AG04449 (cell line): Measurements from ENCODE around the gene TYW1B.
"Not testable (repeated sequence)": the region's sequence is repeated elsewhere in the genome, so short reads cannot be mapped to it uniquely, and the experiment has no call there.

Source experiments
- CTCF ChIA-PET: fragments of 350-600 bp; formaldehyde crosslinking; extraction: SDS; loops from one replicate; lab custom pipeline; 2021; ENCODE audit warnings: antibody characterized with exemption; lab: Yijun Ruan, JAX
- POLR2A ChIA-PET: fragments of 400-600, 350-600 bp; formaldehyde crosslinking; extraction: SDS; loops from one replicate; lab custom pipeline; 2020; ENCODE audit warnings: antibody characterized with exemption, inconsistent platforms; lab: Yijun Ruan, JAX
- DNase-seq: peaks from one replicate; pipeline ENCODE4 v3.0.0-alpha.2; 2010; ENCODE audit warnings: low read depth, low spot score
- H3K4me3 ChIP-seq: 2 replicates; pipeline ENCODE4 v1.5.1; 2011; ENCODE audit warnings: low read depth, mild to moderate bottlenecking, control low read depth, low read length
- TF ChIP-seq, protein P1 (sequence below): IDR thresholded peaks from one replicate; pipeline ENCODE4 v1.5.1; 2011; ENCODE audit warnings: mild to moderate bottlenecking, moderate library complexity, low read length, control low read depth, inconsistent platforms; ENCODE audit not compliant: insufficient read depth; ENCODE audit errors: missing control alignments

The TYW1B gene

DNA sequence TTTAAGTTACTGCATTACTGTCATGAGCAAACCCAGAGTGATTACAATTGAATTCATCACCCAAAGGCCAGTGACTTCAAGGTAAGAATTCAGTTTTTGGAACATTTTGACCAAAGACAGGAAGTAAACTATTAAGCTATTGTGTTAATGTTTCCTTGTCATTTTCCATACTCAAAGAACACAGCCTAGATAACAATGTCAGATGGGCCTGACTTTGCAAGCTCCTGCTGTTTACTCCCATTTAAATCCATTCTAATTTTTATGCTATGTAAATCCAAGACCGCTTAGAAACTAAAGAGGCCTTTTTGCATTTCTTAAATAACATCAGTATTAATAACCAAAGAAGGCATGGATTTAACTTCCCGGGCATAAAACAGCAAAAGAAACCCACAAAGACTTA is 136.6 kb downstream of the TYW1B start:
- H3K4me3 ChIP-seq, POLR2A ChIA-PET, DNase-seq, CTCF ChIA-PET: not testable (repeated sequence)

DNA sequence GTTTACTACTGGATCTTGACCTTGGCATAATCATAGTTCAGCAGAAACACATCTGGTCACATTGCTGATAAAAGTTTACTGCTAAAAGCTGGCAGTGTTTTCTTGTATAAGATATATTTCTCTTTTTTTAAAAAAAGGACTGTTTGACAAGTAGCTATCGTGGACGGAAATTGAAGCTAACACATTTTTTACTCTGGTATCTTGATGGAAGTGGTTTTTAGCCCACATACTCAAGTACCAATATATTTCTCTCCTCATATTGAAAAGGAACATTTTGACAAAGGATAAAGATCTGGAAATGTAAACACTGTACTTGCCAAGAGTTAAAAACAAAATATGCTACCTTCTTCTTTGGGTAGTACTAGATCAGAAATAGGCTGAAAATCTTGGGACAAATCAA is 137.8 kb downstream of the TYW1B start:
- H3K4me3 ChIP-seq, CTCF ChIA-PET, DNase-seq: not testable (repeated sequence)

DNA sequence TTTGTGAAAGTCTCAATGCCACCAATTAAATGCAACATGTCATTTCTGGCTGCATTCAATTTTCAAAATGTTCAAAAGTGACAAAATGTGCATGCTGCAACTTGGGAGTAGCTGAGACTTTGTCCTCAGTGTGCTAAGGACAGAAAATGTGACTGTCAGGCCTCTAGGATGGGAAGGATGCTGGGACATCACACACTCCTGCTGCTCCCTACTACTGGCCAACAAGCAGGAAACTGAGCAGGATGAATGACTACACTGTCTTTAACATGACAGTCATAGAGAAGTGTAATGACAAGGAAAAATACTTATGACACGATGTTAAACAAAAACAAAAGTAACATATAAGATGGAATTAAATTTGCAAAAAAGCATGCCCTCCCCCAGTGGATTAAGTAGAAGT is 138.7 kb downstream of the TYW1B start:
- H3K4me3 ChIP-seq, POLR2A ChIA-PET, DNase-seq, CTCF ChIA-PET: not testable (repeated sequence)

More for the DNA sequence above, 137.8 kb downstream of the TYW1B start:
- POLR2A ChIA-PET, result not testable (repeated sequence)

DNA sequence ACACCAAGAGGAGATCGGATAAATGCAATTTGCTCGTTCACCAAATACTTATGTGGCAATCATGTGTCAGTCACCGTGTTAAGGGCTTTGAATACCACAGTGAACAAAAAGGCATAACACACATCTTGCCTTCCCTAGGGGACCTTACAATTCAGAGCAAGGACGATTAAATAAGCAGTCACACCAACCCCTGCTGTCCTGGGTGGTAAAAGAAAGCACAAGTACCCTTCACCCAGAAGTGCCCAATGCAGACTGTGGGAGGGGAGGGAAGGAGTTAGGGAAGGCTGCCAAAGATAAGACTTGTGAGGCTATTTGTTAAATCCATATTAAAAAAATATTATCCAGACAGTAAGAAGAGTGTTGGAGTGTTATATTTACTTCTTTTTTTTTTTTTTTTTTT is 146.8 kb downstream of the TYW1B start:
- DNase-seq, POLR2A ChIA-PET, CTCF ChIA-PET, H3K4me3 ChIP-seq: not testable (repeated sequence)

DNA sequence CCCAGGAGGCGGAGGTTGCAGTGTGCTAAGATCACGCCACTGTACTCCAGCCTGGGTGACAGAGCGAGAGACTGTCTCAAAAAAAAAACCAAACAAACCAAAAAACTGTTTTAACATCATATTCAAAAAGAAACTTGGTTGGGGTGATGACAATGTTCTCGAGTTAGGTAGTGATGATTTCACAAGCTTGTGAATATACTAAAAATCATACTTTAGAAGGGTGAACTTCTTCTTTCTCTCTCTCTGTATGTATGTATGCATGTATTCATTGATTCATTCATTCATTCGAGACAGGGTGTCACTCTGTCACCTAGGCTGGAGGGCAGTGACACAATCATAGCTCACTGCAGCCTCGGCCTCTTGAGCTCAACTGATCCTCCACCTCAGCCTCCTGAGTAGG is 151.1 kb downstream of the TYW1B start:
- CTCF ChIA-PET, DNase-seq, H3K4me3 ChIP-seq, POLR2A ChIA-PET: not testable (repeated sequence)

DNA sequence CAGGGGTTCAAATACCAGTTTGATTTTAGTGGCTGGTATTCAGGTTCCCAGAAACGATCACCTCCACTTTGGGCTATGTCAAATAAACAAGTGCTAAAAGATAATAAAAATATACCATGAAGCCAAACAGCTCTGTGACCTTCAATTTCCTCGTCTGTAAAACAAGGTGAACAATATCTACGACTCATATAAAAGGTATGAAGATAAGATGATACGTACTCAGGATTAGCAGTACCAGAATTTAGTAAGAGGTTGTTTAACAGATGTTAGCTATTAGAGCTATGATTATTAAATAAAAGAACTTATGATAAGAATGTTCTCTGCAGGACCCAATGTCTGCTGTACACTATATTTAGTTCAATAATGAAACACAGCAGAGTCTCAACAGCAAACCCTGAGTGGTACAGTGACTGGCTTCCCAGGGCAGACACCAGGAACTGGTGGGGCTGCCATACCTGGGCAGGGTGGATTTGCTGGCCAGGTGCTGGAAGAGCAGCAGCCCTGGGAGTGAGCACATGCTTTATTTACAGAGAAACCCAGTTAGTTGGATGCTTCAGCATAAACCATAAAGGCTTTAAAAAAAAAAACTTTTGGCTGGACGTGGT is 151.8 kb downstream of the TYW1B start:
- H3K4me3 ChIP-seq, POLR2A ChIA-PET, DNase-seq, CTCF ChIA-PET: not testable (repeated sequence)

DNA sequence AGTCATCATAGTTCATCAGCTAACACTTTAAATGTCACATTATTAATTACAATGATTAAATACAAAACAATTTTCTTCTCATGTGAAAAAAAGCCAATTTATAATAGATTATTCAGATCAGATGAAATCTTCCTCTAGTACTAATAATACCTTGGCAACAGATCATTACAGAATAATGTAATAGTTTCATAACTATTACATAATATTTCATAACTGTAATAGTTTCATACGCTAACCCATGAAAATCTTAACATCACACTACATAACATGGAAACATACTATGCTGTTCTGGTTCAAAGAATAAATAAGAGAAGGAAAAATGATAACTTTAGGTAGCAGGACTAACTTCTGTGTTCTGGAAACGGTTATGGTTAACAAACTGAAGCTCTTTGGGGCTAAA is 152.3 kb downstream of the TYW1B start:
- POLR2A ChIA-PET, DNase-seq, H3K4me3 ChIP-seq, CTCF ChIA-PET: not testable (repeated sequence)

DNA sequence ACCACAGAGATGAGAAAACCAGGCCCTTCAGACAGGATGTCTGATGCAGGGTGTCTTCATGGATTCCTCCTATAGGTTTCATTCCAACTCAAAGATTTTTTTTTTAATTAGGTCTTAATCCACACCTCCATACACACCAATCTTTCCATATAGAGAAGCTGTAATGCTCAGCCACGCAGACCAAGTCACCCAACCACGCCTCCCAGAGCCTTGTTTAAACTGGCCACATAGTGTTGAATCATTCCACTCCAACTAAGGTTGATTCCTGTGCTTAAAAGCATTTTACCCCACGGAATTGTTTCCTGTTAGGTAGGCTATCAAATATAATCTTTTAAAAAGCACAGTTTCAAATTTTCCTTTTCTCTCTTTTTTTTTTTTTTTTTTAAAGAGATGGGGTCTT is 153.6 kb downstream of the TYW1B start:
- H3K4me3 ChIP-seq, result no peak overlapping the region
- ChIA-PET POLR2A (no interaction called here), CTCF (no interaction called here)
- DNase-seq, result no peak
- TF ChIP-seq, protein P1, sequence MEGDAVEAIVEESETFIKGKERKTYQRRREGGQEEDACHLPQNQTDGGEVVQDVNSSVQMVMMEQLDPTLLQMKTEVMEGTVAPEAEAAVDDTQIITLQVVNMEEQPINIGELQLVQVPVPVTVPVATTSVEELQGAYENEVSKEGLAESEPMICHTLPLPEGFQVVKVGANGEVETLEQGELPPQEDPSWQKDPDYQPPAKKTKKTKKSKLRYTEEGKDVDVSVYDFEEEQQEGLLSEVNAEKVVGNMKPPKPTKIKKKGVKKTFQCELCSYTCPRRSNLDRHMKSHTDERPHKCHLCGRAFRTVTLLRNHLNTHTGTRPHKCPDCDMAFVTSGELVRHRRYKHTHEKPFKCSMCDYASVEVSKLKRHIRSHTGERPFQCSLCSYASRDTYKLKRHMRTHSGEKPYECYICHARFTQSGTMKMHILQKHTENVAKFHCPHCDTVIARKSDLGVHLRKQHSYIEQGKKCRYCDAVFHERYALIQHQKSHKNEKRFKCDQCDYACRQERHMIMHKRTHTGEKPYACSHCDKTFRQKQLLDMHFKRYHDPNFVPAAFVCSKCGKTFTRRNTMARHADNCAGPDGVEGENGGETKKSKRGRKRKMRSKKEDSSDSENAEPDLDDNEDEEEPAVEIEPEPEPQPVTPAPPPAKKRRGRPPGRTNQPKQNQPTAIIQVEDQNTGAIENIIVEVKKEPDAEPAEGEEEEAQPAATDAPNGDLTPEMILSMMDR, result no peak

DNA sequence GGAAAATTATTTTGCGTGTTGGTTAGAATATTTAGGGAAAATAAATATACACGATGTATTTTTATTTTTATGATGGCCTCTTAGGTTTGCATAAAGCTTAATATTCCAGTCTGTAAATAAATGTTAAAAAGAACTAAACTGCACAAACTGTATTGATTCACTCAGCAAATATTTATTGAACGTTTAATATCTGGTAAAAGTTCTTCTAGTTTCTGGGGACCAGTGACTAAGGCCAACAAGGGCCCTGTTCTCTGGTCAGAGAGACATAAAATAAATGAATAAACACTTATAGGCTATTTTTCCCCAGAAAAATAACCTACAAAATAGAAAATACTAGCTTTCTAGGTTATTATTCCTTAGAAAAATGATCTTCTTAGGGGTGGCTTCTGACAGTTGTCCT is 157.2 kb downstream of the TYW1B start:
- DNase-seq, H3K4me3 ChIP-seq, CTCF ChIA-PET, POLR2A ChIA-PET: not testable (repeated sequence)

DNA sequence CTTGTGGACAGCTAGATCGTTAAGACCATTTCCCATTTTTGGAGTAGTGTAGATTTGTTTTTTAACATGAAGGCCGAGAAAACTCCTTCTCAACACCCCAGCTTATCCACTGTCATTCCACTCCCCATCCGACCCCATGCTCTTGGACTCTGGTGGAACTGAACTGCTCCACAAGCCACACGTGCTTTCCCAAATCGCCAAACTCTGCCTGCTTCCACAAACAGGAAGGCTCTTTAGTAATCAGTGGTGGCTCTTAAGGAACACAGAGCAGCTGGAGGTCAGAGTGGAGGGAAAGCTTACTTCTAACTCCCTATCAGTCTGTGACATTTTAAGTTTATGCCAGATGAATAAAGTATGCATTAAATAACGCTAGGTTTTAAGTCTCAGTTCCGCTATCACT is 159.6 kb downstream of the TYW1B start:
- H3K4me3 ChIP-seq, DNase-seq, CTCF ChIA-PET, POLR2A ChIA-PET: not testable (repeated sequence)

DNA sequence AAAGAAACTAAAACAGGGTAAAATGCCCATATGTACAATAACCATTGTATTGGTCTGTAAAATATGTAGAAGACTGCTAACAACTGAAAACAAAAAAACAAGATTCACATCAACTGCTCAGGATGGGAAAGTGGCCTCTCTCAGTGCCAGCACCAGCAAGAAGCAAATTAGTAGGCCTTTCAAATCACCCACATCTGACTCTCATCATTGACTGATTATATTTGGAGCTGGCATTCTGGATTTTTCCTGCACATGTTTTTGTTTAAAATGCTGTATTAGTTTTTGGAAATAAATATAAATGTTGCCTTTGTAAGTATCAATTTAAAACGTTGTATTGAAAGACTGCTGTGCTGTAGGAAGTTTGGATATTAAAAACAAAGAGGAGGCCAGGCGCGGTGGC is 161.0 kb downstream of the TYW1B start:
- H3K4me3 ChIP-seq, POLR2A ChIA-PET, CTCF ChIA-PET, DNase-seq: not testable (repeated sequence)

DNA sequence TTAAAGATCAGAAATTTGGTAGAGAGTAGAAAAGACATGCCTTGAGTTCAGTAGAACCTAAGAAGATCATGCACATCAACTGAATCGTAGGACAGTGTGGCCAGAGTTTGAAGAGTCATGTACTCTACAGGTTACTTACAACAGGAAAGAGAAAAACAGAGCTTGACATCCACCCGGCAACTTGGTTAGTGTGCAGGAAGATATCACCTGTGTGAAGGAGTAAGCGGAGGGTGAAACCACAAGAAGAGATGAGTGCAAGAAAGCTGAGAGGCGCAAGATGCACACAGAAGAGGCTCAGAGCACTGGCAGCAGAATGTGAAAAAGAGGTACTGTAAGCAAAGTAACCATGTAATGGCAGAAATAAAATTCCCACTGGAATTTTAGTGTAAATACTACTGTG is 179.4 kb downstream of the TYW1B start:
- H3K4me3 ChIP-seq, DNase-seq, CTCF ChIA-PET: not testable (repeated sequence)
- POLR2A ChIA-PET, result interaction anchor here (0.7 kb wide), 1 partner anchor 641 kb away, joined by 3 read pairs; no protein-coding TSS in a partner anchor

DNA sequence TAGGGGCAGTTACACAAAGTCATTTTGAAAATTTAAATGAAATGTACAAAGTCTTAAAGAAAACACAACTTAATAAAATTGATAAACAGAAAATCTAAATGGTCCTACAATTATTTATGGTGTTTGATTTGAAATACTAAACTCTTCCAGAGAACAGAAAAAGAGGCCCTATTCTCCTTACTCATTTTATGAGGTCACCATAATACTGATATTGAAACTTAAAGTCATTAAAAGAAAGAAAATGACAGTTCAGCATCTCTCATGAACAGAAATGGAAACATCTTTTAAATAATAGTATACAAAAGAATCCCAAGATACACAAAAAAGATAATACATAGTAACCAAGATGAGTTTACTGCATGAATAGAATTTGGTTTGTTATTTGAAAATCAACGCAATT is 184.3 kb downstream of the TYW1B start:
- DNase-seq, H3K4me3 ChIP-seq, CTCF ChIA-PET, POLR2A ChIA-PET: not testable (repeated sequence)

DNA sequence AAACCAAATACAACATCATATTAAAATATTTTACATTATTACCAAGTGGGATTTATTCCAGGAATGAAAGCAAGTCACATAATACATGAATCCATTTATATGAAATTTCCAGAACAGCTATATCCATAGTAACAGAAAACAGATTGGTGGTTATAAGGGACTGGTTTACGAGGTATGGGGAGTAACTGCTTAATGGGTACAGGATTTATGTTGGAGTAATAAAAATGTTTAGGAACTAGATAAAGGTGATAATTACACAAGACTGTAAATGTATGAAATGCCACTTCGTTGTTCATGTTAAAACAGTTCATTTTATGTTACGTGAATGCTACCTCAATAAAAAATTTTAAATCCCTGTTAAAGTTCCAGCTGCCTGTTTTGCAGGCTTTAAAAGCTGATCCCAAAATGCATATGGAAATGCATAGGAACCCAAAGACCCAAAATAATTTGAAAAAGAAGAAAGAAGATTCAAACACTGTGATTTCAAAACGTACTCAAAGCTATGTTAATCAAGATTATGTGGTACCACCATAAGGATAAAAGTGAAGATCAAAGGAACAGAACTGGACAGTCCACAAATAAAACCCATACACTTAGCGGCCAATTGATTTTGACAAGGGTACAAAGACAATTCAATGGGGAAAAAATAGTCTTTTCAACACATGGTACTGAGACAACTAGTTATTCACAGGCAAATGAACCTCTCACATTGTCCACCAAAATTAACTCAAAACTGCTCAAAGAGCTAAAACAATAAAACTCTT is 186.3 kb downstream of the TYW1B start:
- CTCF ChIA-PET, POLR2A ChIA-PET, H3K4me3 ChIP-seq, DNase-seq: not testable (repeated sequence)

DNA sequence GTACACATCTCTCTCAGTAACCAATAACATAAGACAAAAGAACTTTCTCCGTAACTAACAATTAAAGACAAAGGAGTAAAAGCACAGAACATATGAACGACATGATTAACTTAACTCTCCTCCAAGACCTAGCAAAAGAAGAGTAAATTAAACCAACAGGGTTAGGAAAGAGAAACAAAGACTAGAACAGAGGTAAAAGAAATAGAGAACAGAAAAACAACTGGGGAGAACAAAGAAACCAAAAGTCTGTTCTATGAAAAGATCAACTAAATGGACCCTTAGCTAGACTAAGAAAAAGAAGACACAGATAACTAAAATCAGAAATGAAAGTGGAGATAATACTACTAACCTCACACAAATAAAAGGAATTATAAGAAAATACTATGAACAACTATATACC is 187.3 kb downstream of the TYW1B start:
- DNase-seq, POLR2A ChIA-PET, H3K4me3 ChIP-seq, CTCF ChIA-PET: not testable (repeated sequence)
